Loucy (cell line): Measurements from ENCODE around the gene HOXC4.

Source experiments
- H2AFZ ChIP-seq: fragments of 200-600 bp; sonication (generic); 2 replicates; pipeline ENCODE4 v1.6.0; 2016; ENCODE audit warnings: antibody characterized with exemption, mild to moderate bottlenecking, low read length, moderate library complexity
- H3F3A ChIP-seq: fragments of 200-600 bp; 2 replicates; pipeline ENCODE4 v1.6.0; 2016; ENCODE audit warnings: antibody characterized with exemption, low read depth, mild to moderate bottlenecking
- H3K27me3 ChIP-seq: fragments of 200-600 bp; sonication (generic); 2 replicates; pipeline ENCODE4 v1.6.1; 2014; ENCODE audit warnings: low read length, mild to moderate bottlenecking; ENCODE audit not compliant: insufficient read depth, poor library complexity, severe bottlenecking
- H3K36me3 ChIP-seq: fragments of 200-600 bp; sonication (generic); 2 replicates; pipeline ENCODE4 v1.6.1; 2016; ENCODE audit warnings: low read length; ENCODE audit not compliant: insufficient read depth
- H3K4me1 ChIP-seq: fragments of 200-600 bp; sonication (generic); 2 replicates; pipeline ENCODE4 v1.5.1; 2014; ENCODE audit warnings: low read length, mild to moderate bottlenecking; ENCODE audit not compliant: insufficient read depth, poor library complexity, severe bottlenecking
- H3K4me2 ChIP-seq: fragments of 200-600 bp; sonication (generic); 2 replicates; pipeline ENCODE4 v1.6.0; 2014; ENCODE audit warnings: antibody characterized with exemption, low read length, low read depth, mild to moderate bottlenecking; ENCODE audit not compliant: poor library complexity, severe bottlenecking
- H3K4me3 ChIP-seq: fragments of 200-600 bp; sonication (generic); 2 replicates; pipeline ENCODE4 v1.5.1; 2014; ENCODE audit warnings: low read length, mild to moderate bottlenecking, mixed read lengths; ENCODE audit not compliant: poor library complexity, severe bottlenecking
- H3K79me2 ChIP-seq: fragments of 200-600 bp; sonication (generic); 2 replicates; pipeline ENCODE4 v1.6.1; 2014; ENCODE audit warnings: low read length; ENCODE audit not compliant: insufficient read depth
- H3K9ac ChIP-seq: fragments of 200-600 bp; sonication (generic); 2 replicates; pipeline ENCODE4 v1.6.0; 2014; ENCODE audit warnings: mild to moderate bottlenecking, low read depth, low read length, moderate library complexity; ENCODE audit not compliant: poor library complexity, severe bottlenecking
- H3K9me2 ChIP-seq: fragments of 200-600 bp; sonication (generic); replicated peaks from 2 replicates; pipeline ENCODE4 v1.6.1; 2016; ENCODE audit warnings: low read depth, low read length, mixed read lengths
- H3K9me3 ChIP-seq: fragments of 200-600 bp; sonication (generic); 2 replicates; pipeline ENCODE4 v1.6.1; 2014; ENCODE audit warnings: mild to moderate bottlenecking, antibody characterized with exemption, low read length, low read depth; ENCODE audit not compliant: insufficient read depth
- H4K20me1 ChIP-seq: fragments of 200-600 bp; sonication (generic); 2 replicates; pipeline ENCODE4 v1.6.0; 2014; ENCODE audit warnings: antibody characterized with exemption, low read length, mild to moderate bottlenecking; ENCODE audit not compliant: insufficient read depth, poor library complexity, severe bottlenecking
- EZH2phosphoT487 ChIP-seq: fragments of 200-600 bp; IDR thresholded peaks from 2 replicates; pipeline ENCODE4 v1.6.1; 2018; ENCODE audit warnings: antibody characterized with exemption, mild to moderate bottlenecking, moderate library complexity, borderline replicate concordance
- TF ChIP-seq, protein P1 (sequence below): fragments of 200-600 bp; sonication (generic); conservative IDR thresholded peaks from 2 replicates; pipeline ENCODE4 v1.5.1; 2014; ENCODE audit warnings: mild to moderate bottlenecking, antibody characterized with exemption, low read length

HOXC4 gene

DNA sequence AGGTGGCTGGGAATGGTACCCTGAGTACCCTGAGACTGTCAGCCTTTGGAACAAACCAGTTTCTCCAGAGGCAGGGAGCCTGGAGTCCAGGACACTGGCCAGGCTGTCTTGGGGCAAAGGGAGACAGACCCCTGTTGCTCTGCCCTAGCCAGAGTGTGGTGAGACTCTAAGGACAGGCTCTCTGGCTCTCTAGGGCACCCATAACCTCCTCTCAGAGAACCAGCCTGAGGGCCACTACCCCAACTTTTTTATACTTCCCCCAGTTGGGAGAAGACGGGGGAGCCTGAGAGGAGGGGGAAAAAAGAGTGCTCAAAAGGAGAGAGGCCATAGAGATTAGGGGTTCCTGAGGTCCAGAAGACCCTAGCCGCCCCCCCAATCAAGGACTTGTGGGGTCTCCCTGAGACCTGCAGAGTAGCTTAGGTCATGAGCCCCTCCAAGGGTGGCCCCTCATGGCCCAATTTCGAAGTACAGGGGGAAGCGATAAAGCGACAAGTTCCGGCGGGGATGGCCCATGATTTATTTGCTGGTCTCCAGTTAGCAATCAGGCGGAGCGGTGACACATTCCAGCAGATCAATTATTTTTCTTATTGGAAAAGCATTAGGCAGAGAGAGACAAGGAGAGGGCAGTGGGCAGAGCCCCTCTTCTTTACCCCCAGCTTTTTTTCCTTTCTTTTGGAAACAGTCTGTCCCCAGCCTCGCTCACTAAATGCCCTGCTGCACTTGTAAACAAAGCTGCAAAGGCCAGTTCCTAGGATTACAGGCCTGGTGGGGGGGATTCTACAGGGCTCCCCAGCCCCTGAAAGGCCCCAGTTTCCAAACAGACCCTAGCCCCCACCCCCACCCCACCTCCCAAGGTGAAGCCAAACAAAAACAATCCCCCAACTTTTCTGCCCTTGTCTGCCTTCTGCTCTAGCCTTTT, 43.3 kb upstream of the HOXC4 start:
- Histone ChIP-seq H2AFZ (no peak overlapping the region), H3K4me2 (peak overlapping the region; percentile 86), H3K9ac (peak overlapping the region; percentile 61), H3K27me3 (no peaks in the 10 kb centered on the region), H3K79me2 (no peaks in the 10 kb centered on the region), H3K36me3 (no peaks in the 10 kb centered on the region), H3F3A (no peaks in the 10 kb centered on the region), H3K4me3 (no peak overlapping the region), H3K4me1 (peaks cover 48% of the 10 kb centered on the region), H3K9me3 (no peaks in the 10 kb centered on the region), H4K20me1 (no peaks in the 10 kb centered on the region), H3K9me2 (no peaks in the 10 kb centered on the region)
- no peak for TF ChIP-seq EZH2phosphoT487
- TF ChIP-seq, protein P1, sequence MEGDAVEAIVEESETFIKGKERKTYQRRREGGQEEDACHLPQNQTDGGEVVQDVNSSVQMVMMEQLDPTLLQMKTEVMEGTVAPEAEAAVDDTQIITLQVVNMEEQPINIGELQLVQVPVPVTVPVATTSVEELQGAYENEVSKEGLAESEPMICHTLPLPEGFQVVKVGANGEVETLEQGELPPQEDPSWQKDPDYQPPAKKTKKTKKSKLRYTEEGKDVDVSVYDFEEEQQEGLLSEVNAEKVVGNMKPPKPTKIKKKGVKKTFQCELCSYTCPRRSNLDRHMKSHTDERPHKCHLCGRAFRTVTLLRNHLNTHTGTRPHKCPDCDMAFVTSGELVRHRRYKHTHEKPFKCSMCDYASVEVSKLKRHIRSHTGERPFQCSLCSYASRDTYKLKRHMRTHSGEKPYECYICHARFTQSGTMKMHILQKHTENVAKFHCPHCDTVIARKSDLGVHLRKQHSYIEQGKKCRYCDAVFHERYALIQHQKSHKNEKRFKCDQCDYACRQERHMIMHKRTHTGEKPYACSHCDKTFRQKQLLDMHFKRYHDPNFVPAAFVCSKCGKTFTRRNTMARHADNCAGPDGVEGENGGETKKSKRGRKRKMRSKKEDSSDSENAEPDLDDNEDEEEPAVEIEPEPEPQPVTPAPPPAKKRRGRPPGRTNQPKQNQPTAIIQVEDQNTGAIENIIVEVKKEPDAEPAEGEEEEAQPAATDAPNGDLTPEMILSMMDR: no peak

DNA sequence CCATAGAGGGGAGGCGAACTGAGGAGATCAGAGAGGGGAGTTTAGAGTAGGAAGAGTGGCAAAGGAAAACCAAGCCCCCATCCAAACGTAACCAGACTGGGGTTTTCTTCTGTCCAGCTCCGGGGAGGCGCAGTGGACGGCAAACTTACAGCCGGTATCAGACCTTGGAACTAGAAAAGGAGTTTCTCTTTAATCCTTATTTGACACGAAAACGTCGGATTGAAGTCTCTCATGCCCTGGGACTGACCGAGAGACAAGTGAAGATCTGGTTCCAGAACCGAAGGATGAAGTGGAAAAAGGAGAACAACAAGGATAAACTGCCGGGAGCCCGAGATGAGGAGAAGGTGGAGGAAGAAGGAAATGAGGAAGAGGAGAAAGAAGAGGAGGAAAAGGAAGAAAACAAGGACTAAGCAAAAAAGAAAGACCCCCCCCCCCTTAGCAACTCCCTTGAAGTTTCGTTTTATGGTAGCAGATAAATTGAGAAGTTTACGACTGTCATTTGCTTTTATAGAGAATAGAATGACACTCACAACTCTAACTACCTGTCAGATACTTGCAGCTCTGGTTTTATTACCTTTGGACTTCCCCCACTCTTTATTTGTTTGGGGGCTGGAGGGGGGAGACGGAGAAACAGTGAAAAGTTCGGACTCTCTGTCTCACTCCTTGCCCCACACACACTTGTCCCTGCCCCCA, 42.5 kb upstream of the HOXC4 start:
- Histone ChIP-seq H3K36me3 (no peaks in the 10 kb centered on the region), H3K4me3 (peak overlapping the region; percentile 61), H3K4me1 (peaks cover 55% of the 10 kb centered on the region), H3K27me3 (no peaks in the 10 kb centered on the region), H3K9ac (peak overlapping the region; percentile 61), H3F3A (no peaks in the 10 kb centered on the region), H3K9me3 (no peaks in the 10 kb centered on the region), H3K4me2 (peak overlapping the region; percentile 86), H2AFZ (peak overlapping the region; percentile 32; the same call in 1 of the 2 replicates), H4K20me1 (no peaks in the 10 kb centered on the region), H3K9me2 (no peaks in the 10 kb centered on the region), H3K79me2 (0 out of 2 replicates have a peak, but pooled peaks cover 4% of the 10 kb centered on the region)
- TF ChIP-seq EZH2phosphoT487: no peak
- TF ChIP-seq, protein P1: no peak

DNA sequence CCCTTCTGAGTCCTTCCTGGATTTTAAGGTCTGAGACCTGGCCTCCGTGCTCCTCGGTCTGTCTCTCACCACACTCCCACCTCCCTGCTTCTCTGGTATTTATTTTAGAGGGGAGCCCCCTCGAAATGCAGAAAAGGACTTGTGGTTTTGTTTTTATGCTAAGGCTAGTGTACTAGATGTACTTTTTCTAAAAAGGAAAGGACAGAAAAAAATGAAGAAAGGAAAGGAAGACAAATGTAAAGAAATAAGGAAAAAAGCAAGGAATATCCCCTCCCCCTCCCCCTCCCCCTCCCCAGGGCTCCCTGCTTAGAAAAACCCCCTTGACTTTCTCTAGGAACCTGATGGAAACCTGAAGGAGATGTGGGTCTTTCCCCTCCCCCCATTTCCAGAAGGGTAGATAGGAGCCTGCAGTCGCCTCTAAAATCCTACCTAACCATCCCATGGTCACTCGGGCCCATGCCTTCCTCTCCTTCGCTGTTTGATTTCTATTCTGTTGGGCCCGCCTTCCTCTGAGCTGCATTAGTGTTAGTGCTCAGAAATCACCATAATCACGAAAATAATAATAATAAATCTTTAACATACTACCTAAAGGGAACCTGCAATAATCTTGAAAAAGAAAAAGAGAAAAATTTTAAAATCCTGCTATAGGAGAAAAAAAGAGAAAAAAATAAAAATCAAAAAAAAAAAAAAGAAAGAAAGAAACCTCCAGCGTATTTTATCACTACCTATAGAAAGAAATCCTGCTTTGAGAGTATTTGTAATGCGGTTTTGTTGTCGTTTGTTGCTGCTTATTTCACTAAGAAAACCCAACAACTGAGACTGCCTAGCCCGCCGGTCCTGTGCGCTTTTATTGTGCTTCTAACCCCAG, 41.7 kb upstream of the HOXC4 start:
- H3K9me3 ChIP-seq: no peaks in the 10 kb centered on the region
- peak overlapping the region; percentile 32; the same call in 1 of the 2 replicates for H2AFZ ChIP-seq
- TF ChIP-seq EZH2phosphoT487: no peak
- TF ChIP-seq, protein P1: no peak
- H3K36me3 ChIP-seq: no peaks in the 10 kb centered on the region
- peak overlapping the region; percentile 61 for H3K9ac ChIP-seq
- no peaks in the 10 kb centered on the region for H3K27me3 ChIP-seq
- H3F3A ChIP-seq: peaks cover 3% of the 10 kb centered on the region
- peak overlapping the region; percentile 61 for H3K4me3 ChIP-seq
- H4K20me1 ChIP-seq: no peaks in the 10 kb centered on the region
- 0 out of 2 replicates have a peak, but pooled peaks cover 6% of the 10 kb centered on the region for H3K79me2 ChIP-seq
- H3K4me2 ChIP-seq: peak overlapping the region; percentile 86
- H3K9me2 ChIP-seq: no peaks in the 10 kb centered on the region
- H3K4me1 ChIP-seq: peaks cover 55% of the 10 kb centered on the region
